ENCODE measurements around the gene SELENOM.
"Not testable (repeated sequence)": the region's sequence is repeated elsewhere in the genome, so short reads cannot be mapped to it uniquely, and the experiment has no call there.

The SELENOM gene

DNA sequence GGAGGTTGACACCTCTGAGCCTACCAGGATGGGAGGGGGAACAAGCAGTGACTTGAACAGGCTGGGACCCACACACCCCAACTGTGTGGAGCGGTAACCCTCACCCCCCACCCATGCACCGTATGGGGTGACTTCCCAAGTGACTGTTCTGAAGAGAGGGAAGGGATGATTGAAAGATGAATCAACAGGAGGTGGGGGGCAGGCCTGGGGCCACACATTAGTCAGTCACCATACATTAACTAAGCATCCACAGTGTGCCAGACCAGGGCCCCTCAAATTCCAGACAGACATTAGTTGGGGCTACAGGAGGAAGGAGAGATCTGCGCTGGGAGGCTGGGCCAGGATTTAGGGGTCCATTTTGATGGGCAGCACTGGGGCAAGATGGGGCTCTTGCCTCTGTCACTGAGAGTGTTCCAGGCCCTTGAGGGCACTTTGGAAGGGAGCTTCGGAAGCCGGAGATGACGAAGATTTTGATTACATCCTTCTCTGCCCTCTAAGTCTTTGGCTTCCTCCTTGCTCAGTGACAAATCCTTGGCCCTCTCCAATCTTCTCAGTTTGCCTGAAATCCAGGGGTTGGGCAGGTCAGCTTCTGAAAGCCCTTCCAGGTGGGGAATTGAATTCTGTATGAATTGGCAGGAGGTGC lies 25.3 kb downstream of the SELENOM start:
- Mint-ChIP-seq H3K27ac (peak overlapping the region; percentile 27), H3K9me3 (no peaks in the 10 kb centered on the region), H3K36me3 (no peaks in the 10 kb centered on the region), H3K4me3 (peak overlapping the region; percentile 87), H3K27me3 (no peaks in the 10 kb centered on the region), H3K4me1 (peaks cover 28% of the 10 kb centered on the region)

- Mint-ChIP-seq H3K27me3 (no peaks in the 10 kb centered on the region), H3K27ac (peak within 1 kb of the TSS; percentile 74), H3K4me1 (peaks cover 28% of the 10 kb centered on the region), H3K4me3 (peak within 1 kb of the TSS; percentile 87), H3K36me3 (no peaks in the 10 kb centered on the region), H3K9me3 (no peaks in the 10 kb centered on the region)
Observed at GRCh38 chr22:31080848-31081649, 26.3 kb downstream of the SELENOM start, which contains the start of gene SMTN. TSS of gene SMTN (plus strand) at chr22:31081318. CDS start at chr22:31083259, 1,941 bp downstream.

DNA sequence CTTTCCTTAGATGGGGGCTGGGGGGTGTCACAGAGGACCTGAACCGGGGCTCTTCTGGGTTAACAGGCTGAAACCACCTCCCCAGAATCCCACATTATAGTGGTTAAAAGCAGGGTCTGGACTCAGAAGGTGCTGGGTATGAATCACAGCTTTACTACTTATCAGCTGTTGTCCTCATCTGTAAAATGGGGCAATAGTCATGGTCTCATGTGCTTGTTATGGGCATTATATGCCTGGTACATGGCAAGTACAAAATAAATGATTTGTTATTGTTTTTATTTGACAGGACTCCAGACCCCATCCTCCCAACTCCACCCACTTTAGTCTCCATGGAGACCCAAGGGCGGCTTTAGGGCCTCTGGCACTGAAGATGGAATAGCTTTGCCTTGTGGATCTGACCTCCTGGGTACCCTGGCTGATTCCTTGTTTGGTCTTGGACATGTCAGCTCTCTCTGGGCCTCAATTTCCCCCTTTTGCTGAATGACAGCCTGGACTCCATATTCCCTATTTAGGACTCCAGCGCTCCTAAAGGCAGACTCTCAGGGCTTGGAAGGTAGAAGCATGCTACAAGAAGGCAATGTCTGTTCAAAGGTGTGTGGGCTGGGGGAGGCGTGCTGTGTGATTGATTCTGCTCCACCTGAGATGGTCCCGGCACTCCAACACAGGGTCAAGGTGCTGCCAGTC lies 27.1 kb downstream of the SELENOM start:
- Mint-ChIP-seq H3K4me1 (peaks cover 28% of the 10 kb centered on the region), H3K9me3 (no peaks in the 10 kb centered on the region), H3K36me3 (no peaks in the 10 kb centered on the region), H3K4me3 (peak overlapping the region; percentile 87), H3K27me3 (no peaks in the 10 kb centered on the region), H3K27ac (no peak overlapping the region)

DNA sequence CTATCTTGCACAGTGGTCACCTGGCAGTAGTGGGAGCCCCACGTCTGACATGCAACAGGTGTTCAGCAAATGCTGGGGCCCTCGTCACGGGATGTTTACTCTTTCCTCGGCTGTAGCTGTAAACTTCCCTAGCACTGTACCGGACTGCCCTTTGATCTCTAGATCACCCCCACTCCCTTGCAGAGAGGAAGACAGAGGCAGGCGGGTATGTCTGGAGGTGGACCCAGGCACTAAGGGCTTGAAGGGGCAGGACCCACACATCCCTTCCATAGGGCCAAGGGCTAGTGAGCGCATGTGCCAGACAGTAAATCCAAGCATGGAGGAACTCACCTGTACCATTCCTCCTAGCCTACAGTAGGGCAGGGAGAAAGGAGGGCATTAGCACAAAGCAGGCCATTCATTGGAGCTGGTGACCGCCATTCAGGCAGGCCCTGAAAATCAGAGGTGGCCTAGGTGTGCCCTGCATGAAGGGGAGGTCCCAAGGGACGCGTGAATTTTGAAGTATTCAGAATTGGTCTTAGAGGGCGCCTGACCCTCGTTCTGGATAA lies 28.2 kb downstream of the SELENOM start:
- no peak overlapping the region for H3K4me3 Mint-ChIP-seq
- H3K4me1 Mint-ChIP-seq: peaks cover 28% of the 10 kb centered on the region
- H3K36me3 Mint-ChIP-seq: no peaks in the 10 kb centered on the region
- no peaks in the 10 kb centered on the region for H3K9me3 Mint-ChIP-seq
- no peak overlapping the region for H3K27ac Mint-ChIP-seq
- H3K27me3 Mint-ChIP-seq: no peaks in the 10 kb centered on the region

GRCh38 chr22:31078389-31078788 lies 29.0 kb downstream of the SELENOM start:
- not testable (repeated sequence) for H3K9me3 Mint-ChIP-seq, H3K4me3 Mint-ChIP-seq, H3K27ac Mint-ChIP-seq, H3K27me3 Mint-ChIP-seq, H3K36me3 Mint-ChIP-seq
- H3K4me1 Mint-ChIP-seq: peaks cover 21% of the 10 kb centered on the region

DNA sequence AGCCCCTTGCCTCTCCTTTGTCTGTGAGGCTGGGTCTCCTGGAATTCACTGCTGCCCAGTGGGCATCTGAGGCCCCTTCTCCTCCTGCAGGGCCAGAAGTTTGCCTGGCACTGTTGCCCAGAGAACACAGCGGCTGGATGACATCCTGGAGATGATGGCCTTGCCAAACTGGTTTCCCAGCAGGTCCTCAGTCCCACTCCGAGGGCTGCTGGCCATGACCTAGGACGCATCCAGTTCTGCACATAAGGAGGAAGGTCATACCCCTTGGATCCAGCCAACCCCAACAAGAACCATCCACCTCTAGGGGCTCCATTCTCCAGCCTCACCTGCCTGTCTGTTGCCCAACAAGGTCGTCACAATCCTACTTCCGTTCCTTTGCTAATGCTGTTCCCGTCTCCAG lies 29.7 kb downstream of the SELENOM start:
- Mint-ChIP-seq H3K4me3 (no peak overlapping the region), H3K4me1 (peaks cover 14% of the 10 kb centered on the region), H3K27ac (peak overlapping the region; percentile 35), H3K27me3 (no peaks in the 10 kb centered on the region), H3K36me3 (no peaks in the 10 kb centered on the region), H3K9me3 (no peaks in the 10 kb centered on the region)

- Mint-ChIP-seq H3K4me1 (no peaks in the 10 kb centered on the region), H3K4me3 (no peak overlapping the region), H3K27ac (no peak overlapping the region), H3K27me3 (no peaks in the 10 kb centered on the region), H3K9me3 (no peaks in the 10 kb centered on the region), H3K36me3 (no peaks in the 10 kb centered on the region)
Observed at GRCh38 chr22:31075961-31076360, 31.4 kb downstream of the SELENOM start.

- H3K9me3 Mint-ChIP-seq, H3K4me1 Mint-ChIP-seq, H3K36me3 Mint-ChIP-seq, H3K4me3 Mint-ChIP-seq, H3K27ac Mint-ChIP-seq, H3K27me3 Mint-ChIP-seq: not testable (repeated sequence)
Observed at GRCh38 chr22:31073545-31074145, 33.7 kb downstream of the SELENOM start.

DNA sequence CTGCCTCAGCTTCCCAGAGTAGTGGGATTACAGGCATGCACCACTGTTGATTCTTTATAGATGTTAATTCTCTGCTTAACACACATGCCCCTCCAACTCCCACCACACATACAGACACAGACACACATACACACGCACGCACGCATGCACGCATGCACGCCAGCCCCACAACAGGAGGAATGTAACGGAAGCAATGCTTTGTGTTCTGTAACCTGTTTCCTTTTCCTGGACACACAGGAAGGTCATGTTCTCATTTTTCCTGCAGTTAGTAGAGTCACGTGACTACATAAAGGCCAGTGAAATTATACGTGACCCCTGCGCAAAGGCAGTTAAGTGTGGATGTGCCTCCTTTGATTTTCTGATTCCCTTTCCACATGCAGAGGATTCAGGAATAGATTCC lies 34.2 kb downstream of the SELENOM start:
- not testable (repeated sequence) for H3K27me3 Mint-ChIP-seq, H3K9me3 Mint-ChIP-seq, H3K4me3 Mint-ChIP-seq

DNA sequence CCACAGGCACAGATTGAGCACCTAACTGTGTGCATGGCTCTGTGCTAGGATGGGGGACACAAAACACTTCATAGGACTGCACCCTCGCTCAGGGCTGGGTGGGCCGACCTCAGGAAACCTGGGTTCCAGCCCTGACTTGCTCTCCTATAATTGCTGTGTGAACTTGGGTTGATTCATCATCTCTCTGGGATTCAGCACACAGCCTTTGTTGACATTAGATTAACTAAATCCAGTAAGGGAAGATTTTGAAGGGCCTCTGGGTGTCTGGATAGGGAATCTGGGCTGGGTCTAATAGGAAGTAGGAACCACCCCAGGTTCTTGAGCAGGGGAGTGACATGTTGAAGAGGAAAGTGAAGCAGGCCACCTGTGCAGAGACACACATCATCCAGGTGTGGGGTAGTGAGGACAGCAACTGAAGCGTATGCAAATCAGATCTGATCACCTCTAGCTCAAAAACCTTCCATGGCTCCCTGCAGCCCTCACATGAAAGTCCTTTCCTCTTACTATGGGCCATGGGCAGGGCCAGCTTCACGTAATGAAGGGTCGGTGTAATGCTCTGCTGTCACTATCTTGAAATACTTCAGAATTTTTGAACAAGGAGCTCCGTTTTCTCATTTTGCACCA lies 37.6 kb downstream of the SELENOM start:
- H3K9me3 Mint-ChIP-seq, H3K27ac Mint-ChIP-seq, H3K27me3 Mint-ChIP-seq, H3K4me3 Mint-ChIP-seq, H3K4me1 Mint-ChIP-seq, H3K36me3 Mint-ChIP-seq: not testable (repeated sequence)

More for the DNA sequence above, 34.2 kb downstream of the SELENOM start:
- H3K27ac Mint-ChIP-seq, H3K4me1 Mint-ChIP-seq, H3K36me3 Mint-ChIP-seq: not testable (repeated sequence)

- H3K9me3 Mint-ChIP-seq: no peaks in the 10 kb centered on the region
- no peak overlapping the region for H3K27ac Mint-ChIP-seq
- no peak overlapping the region for H3K4me3 Mint-ChIP-seq
- no peaks in the 10 kb centered on the region for H3K36me3 Mint-ChIP-seq
- no peaks in the 10 kb centered on the region for H3K4me1 Mint-ChIP-seq
- no peaks in the 10 kb centered on the region for H3K27me3 Mint-ChIP-seq
Observed at GRCh38 chr22:31068970-31069369, 38.4 kb downstream of the SELENOM start.

DNA sequence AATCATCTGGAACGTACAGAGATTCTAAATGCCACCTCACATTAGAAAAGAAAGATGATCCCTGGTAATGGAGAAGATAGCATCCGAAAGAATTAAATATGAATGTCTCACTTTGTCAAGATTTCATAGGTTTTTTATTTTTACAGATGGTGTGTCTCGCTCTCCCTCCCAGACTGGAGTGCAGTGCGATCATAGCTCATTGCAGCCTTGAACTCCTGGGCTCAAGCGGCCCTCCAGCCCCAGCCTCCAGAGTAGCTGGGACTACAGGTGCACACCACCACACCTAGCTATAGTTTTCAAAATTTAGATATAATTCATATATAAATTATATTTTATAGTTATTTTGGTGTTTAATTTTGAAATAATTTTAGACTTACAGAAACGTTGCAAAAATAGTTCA lies 43.0 kb downstream of the SELENOM start:
- Mint-ChIP-seq H3K27me3 (no peaks in the 10 kb centered on the region), H3K36me3 (no peaks in the 10 kb centered on the region), H3K4me1 (no peaks in the 10 kb centered on the region), H3K27ac (no peak overlapping the region), H3K9me3 (no peaks in the 10 kb centered on the region), H3K4me3 (no peak overlapping the region)

- Mint-ChIP-seq H3K27ac (no peak overlapping the region), H3K4me3 (no peak overlapping the region), H3K36me3 (no peaks in the 10 kb centered on the region), H3K9me3 (no peaks in the 10 kb centered on the region), H3K4me1 (no peaks in the 10 kb centered on the region), H3K27me3 (no peaks in the 10 kb centered on the region)
Observed at GRCh38 chr22:31062566-31063230, 44.7 kb downstream of the SELENOM start.

DNA sequence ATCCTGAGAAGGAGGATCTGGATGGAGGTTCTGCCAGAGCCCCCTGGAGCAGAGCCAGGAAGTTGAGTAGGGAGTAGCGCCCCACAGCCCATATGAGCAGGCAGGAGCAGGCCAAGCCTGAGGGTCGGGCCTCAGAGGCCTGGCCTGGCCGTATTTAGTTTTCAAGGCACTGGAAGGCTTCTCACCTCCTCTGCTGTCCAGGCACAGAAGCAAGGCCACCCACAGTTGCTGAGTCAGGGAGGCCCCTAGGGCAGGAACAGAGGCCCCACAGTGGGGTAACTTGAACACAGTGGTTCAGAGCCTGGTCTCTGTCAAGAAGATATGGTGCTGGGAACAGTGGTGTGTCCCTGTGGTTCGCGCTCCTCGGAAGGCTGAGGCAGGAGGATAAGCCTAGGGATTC lies 47.7 kb downstream of the SELENOM start:
- not testable (repeated sequence) for H3K27ac Mint-ChIP-seq, H3K9me3 Mint-ChIP-seq, H3K27me3 Mint-ChIP-seq, H3K36me3 Mint-ChIP-seq, H3K4me1 Mint-ChIP-seq, H3K4me3 Mint-ChIP-seq
